ENCODE results near the gene C4orf50.
"Not testable (repeated sequence)": the region's sequence is repeated elsewhere in the genome, so short reads cannot be mapped to it uniquely, and the experiment has no call there.

Gene C4orf50

GRCh38 chr4:5995901-5996623 lies 22.2 kb downstream of the C4orf50 start:
- DNase-seq (ENCODE audit: low read depth in 3 of 3, low spot score in 1 of 3) = no peak

DNA sequence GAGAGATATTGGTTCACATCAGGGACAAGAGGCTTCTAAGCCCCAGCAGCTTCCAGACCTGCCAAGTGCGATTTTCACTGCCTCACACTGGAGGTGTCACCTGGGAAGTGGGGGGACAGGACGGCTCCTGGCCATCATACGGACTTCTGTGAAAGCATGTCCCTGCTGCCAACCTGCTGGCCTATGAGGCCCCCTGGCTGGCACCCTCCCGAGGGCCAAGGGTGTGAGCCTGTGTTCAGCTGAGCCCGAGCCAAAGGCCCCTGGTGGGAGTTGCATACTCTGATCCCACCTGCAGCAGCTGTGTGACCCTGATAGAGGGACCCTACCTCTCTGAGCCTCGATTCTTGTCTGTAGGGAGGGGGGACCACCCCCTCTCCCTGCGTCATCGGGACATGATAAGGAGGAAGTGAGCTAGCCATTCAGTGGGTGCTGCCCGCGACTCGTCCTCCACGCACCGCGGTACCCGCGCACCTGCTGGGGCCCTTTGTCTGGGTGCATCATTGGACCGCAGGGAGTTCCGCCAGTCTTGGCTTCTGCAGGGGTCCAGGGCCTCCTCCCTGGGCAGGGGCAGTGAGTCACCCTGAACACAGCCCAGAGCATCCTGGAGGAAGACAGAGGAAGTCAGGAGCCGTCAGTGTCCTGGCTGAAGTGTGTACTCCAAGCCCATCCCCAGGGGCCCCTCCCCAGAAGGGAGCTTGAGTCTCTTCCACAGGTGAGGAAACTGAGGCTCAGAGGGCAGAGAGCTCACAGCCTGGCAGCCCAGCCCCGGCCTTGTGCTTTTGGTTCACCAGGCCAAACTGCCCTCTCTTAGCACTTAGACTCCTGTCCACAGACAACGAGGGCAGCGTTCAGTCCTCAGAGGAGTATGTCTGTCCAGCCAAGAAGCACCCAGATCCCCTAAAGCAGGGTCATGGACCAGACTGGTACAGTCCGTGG lies 24.1 kb downstream of the C4orf50 start:
- no peak for DNase-seq (ENCODE audit: low read depth in 3 of 3, low spot score in 1 of 3)

DNA sequence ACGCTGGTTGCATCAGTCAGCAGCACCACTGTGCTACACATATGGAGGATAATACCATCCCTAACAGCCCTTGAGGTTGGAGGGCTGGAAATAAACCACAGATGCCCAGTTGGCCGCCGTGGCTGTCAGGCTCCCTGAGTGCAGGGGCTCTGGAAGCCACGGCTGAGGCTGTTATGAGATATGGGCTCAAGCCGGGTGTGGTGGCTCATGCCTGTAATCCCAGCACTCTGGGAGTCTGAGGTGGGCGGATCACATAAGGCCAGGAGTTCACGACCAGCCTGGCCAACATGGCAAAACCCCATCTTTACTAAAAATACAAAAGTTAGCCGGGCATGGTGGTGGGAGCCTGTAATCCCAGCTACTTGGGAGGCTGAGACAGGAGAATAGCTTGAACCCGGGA lies 24.9 kb downstream of the C4orf50 start:
- not testable (repeated sequence) for DNase-seq (ENCODE audit: low read depth in 3 of 3, low spot score in 1 of 3)

DNA sequence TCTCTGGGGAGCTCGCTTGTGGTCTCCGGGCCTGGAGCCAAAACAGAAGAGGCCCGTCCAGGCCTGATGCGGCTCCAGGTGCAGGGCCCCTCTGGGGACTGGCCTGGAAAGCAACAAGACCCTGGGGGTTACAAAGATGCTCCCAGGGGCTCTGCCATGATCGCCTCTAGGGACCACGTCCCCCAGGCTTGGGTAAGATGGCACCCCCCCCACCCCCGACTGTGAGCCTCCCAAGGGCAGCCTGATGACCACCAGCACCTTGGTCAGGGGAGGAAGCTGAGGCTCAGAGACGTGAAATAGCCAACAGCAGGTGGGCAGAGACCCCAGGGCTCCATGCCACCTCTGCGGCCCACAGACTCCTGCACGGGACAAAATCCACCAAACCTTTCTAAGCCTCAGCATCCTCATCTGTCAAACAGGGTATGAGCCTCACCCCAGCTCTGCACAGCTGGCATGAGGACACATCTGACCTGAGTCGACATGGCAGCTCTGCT lies 25.4 kb downstream of the C4orf50 start:
- no peak for DNase-seq (ENCODE audit: low read depth in 3 of 3, low spot score in 1 of 3)

- no peak for DNase-seq (ENCODE audit: low read depth in 3 of 3, low spot score in 1 of 3)
Measured at GRCh38 chr4:5992171-5992827, 25.9 kb downstream of the C4orf50 start.

DNA sequence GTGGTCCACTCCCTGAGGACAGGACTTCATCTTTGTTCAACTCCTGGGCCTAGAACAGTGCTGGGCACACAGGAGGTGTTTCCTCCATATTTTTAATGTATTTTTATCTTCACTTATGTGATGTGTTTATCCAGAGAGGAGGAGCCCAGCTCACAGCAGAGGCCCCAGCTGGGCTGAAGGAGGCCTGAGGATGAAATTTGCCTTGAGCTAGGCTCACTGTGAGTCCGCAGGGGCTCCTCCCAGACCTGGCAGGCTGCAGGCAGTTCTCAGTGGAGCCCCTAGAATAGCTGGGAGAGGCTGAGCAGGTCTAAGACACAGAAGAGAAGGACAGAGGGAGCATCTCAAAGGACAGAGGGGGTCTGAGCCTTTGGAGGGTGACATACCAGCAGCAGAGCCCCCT lies 26.8 kb downstream of the C4orf50 start:
- no peak for DNase-seq (ENCODE audit: low read depth in 3 of 3, low spot score in 1 of 3)

- no peak for DNase-seq (ENCODE audit: low read depth in 3 of 3, low spot score in 1 of 3)
Measured at GRCh38 chr4:5990446-5991160, 27.6 kb downstream of the C4orf50 start.

- no peak for DNase-seq (ENCODE audit: low read depth in 3 of 3, low spot score in 1 of 3)
Measured at GRCh38 chr4:5989236-5990225, 28.7 kb downstream of the C4orf50 start.

DNA sequence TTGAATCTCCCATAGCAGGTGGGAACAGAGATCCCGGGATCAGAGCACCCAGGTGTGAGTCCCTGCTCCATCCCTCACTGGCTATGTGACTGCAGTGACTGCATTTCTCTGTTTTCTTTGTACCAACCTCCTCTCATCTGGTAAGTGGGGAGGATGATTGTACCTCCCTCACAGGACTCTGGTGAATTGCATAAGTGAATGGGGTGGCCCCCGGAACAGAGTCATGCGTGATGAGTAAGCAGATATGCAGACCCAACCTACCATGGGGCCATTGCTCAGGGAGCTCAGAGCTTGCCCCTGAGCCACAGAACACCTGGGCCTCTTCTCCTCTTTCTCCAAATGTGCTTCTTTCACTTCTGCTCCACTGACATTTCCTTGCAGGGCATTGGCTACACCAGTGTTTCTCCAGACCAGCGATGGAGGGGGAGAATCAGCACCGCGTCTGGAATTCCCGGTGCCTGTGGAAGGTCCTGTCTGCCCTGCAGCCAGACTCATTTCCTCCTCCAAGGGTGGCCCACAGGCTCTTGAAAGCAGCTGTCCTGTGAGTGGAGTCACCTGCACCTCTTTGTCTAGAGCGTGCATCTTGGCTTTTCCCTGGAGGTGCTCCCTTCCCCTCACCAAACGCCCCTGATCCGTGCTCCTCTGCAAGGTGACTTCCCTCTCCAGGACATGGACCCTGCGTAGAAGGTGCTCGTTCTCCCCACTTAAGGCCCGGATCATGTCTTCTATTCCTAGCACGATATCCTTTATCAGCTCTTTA lies 30.0 kb downstream of the C4orf50 start:
- no peak for DNase-seq (ENCODE audit: low read depth in 3 of 3, low spot score in 1 of 3)

DNA sequence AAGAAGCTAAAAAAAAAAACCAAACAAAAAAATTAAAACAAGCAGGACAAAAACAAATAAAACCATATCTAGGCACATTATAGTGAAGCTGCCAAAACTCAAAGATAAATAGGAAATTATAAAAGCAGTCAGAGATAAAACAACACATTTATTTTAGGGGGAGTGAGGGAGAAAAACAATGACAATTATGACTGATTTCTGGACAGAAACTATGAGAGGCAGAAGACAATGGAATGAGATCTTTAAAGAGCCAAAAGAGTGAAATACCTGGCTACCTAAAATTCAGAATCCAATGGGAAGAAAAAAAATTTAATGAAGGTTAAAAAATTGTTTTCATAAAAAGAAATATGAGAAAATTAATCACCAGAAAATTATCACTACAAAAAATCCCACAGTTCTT lies 33.4 kb downstream of the C4orf50 start:
- no peak for DNase-seq (ENCODE audit: low read depth in 3 of 3, low spot score in 1 of 3)

- no peak for DNase-seq (ENCODE audit: low read depth in 3 of 3, low spot score in 1 of 3)
Measured at GRCh38 chr4:5982156-5982973, 35.9 kb downstream of the C4orf50 start.

DNA sequence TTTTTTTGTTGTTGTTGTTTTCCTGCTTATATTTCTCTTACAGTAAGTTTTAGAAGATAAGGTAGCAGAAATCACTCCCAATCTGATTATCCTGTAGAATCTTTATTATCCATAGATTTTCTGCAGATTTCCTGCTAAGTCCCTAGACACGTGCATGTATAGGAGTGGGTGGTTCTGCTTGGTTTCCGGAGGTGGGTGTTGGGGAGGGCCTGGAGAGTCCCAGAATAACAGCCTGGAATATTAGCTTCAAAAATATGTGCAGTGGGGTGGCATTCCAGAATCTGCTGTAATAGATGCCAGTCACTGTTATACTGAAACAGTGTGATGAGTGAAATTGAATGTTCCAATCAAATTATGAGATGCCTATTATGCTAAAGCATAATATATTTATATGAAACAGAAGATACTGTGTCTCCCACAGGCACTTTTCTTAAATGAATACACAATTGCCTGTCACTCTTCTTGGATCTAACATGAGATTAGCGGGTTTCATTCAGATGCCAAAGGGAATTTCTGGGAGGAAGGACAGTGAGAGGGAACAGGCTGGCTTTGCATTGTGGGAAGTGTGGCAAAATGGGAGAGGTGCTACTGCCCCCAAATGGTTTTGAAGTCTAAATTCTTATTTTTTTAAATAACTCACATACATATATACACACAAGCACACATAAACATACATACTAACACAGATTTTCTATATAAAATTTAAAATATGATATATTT lies 37.6 kb downstream of the C4orf50 start:
- no peak for DNase-seq (ENCODE audit: low read depth in 3 of 3, low spot score in 1 of 3)

DNA sequence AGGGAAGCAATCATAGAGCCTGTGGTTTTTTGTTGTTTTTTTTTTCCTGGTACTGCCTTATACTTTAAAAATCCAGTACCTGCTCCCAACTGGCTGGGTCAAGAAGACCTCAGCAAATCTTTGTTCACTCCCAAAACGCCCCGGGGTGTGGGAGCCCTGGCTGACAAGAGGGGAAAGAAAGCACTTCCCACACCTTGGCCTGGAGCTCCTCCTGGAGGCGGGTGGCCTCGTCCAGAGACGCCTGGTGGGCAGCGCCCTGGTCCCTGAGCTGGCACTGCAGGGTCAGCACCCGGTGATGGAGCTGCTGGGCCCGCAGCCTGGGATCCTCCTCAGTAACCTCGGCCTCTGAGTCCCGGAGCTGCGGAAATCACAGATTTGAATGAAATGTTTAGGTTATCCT lies 38.2 kb downstream of the C4orf50 start:
- DNase-seq (ENCODE audit: low read depth in 3 of 3, low spot score in 1 of 3) = no peak

GRCh38 chr4:5976921-5977320 lies 41.3 kb downstream of the C4orf50 start:
- no peak for DNase-seq (ENCODE audit: low read depth in 3 of 3, low spot score in 1 of 3)

DNA sequence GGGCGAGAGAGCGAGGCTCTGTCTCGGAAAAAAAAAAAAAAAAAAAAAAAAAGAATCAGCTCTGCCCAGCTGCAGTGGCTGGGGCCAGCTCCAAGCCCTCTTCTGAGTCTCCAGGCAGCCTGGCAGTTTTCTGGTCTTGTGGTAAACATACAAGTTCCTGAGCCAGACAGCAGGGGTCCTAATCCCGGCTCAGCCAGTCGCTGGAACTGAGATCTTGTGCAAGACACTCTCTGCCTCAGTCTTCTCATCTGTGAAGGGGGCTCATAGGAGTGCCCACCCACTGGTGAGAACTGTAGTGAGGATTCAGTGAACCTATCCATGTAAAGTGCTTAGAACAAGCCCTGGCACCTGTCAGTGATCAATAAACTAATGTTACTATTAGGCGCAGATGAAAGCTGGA lies 41.8 kb downstream of the C4orf50 start:
- no peak for DNase-seq (ENCODE audit: low read depth in 3 of 3, low spot score in 1 of 3)

DNA sequence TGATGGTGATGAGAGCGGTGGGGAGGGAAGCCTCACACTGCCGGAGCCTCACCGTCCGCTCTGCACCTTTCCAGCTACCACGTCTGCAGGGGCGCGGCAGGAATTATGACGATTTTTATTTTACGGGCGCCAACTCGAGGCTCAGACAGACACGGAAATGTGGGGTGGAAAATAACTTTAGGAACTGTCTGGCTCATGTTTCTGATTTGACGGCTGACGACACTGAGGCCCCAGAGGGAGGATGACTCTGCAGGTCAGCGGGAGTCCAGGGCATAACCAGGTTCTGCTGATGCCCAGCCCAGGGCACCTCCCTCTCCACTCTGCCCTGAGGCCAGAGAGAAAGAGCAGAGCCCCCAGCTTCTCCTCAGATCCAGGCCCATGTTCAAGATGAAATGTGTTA lies 43.9 kb downstream of the C4orf50 start:
- DNase-seq (ENCODE audit: low read depth in 3 of 3, low spot score in 1 of 3) = no peak

DNA sequence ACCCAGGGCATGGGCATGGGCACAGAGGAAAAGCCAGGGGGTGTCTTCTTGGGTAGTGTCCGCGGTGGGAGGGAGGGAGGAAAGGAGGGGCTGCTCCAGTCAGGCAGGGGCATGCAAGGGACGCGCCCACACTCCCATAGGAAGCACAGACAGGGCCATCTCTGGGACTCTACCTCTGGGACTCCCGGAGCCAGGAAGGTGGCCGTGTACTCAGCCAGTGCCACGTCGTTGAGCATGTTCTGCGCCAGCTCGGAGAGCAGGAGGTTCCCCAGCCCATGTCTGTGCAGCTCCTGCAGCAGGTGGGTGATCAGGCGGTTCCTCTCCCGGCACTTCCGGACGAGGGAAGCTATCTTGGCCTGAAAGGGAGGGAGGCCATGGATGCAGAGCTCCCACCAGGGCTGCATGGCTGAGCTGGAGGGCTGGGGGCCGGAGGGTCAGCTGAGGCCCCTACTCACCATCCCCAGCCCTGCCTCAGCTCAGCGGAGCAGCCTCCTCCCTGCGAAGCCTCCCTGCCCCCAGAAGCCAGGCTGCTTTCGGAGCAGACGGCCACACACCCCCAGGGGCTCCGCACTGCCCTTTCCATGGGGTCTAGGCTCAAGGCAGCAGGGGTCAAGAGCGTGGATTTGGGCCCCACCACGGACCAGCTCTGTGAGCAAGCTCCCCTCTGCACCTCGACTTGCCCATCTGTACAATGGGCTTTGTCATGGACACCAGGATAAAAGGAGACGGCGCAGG lies 44.6 kb downstream of the C4orf50 start:
- no peak for DNase-seq (ENCODE audit: low read depth in 3 of 3, low spot score in 1 of 3)

Data from stimulated activated CD4-positive, alpha-beta T cell treated with anti-CD3 and anti-CD28 coated beads, TNF-alpha, amount 100 ng/mL, for 1 hour (primary cell).